HPDE6-E6E7 (cell line): ENCODE data around the gene CALHM4.
"Not testable (repeated sequence)": the region's sequence is repeated elsewhere in the genome, so short reads cannot be mapped to it uniquely, and the experiment has no call there.

Experiments
- DNase-seq: peaks from one replicate; pipeline ENCODE4 v3.0.0; 2011; ENCODE audit warnings: missing footprints; ENCODE audit errors: extremely low spot score

The CALHM4 gene

GRCh38 chr6:116577486-116577885 is 23.9 kb downstream of the CALHM4 start:
- DNase-seq: no peak

GRCh38 chr6:116578335-116578734 is 24.8 kb downstream of the CALHM4 start:
- no peak for DNase-seq

- no peak for DNase-seq
Observed at GRCh38 chr6:116579143-116579542, 25.6 kb downstream of the CALHM4 start.

- no peak for DNase-seq
Observed at GRCh38 chr6:116580198-116580597, 26.6 kb downstream of the CALHM4 start.

GRCh38 chr6:116586276-116586675 is 32.7 kb downstream of the CALHM4 start:
- DNase-seq: no peak

GRCh38 chr6:116586738-116587137 is 33.2 kb downstream of the CALHM4 start:
- DNase-seq: no peak

- DNase-seq: no peak
Observed at GRCh38 chr6:116595247-116595646, 41.7 kb downstream of the CALHM4 start.

GRCh38 chr6:116596815-116597214 is 43.3 kb downstream of the CALHM4 start:
- no peak for DNase-seq

GRCh38 chr6:116603916-116604315 is 50.4 kb downstream of the CALHM4 start:
- not testable (repeated sequence) for DNase-seq

GRCh38 chr6:116604868-116605267 is 51.3 kb downstream of the CALHM4 start:
- not testable (repeated sequence) for DNase-seq

- DNase-seq: no peak
Observed at GRCh38 chr6:116605935-116606334, 52.4 kb downstream of the CALHM4 start.
